HG03571 (cell line): ENCODE results near the gene PDHB.

ENCODE experiments used
- ATAC-seq: cut with Tn5 transposase; IDR thresholded peaks from one replicate; pipeline ENCODE4 v1.9.1; 2021; ENCODE audit not compliant: unreplicated experiment

Gene PDHB

GRCh38 chr3:58404396-58404795 is 29.2 kb downstream of the PDHB start:
- ATAC-seq, result no peak

GRCh38 chr3:58403513-58404109 is 30.0 kb downstream of the PDHB start:
- ATAC-seq, result no peak

- no peak for ATAC-seq
These were observed 34.8 kb downstream of the PDHB start for GRCh38 chr3:58398669-58399333.

GRCh38 chr3:58394339-58394738 is 39.3 kb downstream of the PDHB start:
- no peak for ATAC-seq

- ATAC-seq, result no peak
These were observed 41.5 kb downstream of the PDHB start for GRCh38 chr3:58392181-58392580.

GRCh38 chr3:58391156-58391865 is 42.3 kb downstream of the PDHB start:
- ATAC-seq, result no peak

- no peak for ATAC-seq
These were observed 45.0 kb downstream of the PDHB start for GRCh38 chr3:58388550-58389091.

- ATAC-seq, result no peak
These were observed 45.7 kb downstream of the PDHB start for GRCh38 chr3:58387650-58388546.

GRCh38 chr3:58386626-58387365 is 46.8 kb downstream of the PDHB start:
- ATAC-seq, result no peak

- no peak for ATAC-seq
These were observed 49.1 kb downstream of the PDHB start for GRCh38 chr3:58384381-58385090.

GRCh38 chr3:58383904-58384303 is 49.7 kb downstream of the PDHB start:
- no peak for ATAC-seq

- ATAC-seq, result no peak
These were observed 50.2 kb downstream of the PDHB start for GRCh38 chr3:58383476-58383875.

- ATAC-seq, result no peak
These were observed 54.1 kb downstream of the PDHB start for GRCh38 chr3:58379351-58380073.

- no peak for ATAC-seq
These were observed 55.9 kb downstream of the PDHB start for GRCh38 chr3:58377750-58378149.
